Panc1 (cell line): ENCODE results near the gene SLCO3A1.

Source experiments
- POLR2AphosphoS5 ChIP-seq: IDR thresholded peaks from 2 replicates; pipeline ENCODE4 v1.6.1; 2012; ENCODE audit warnings: mild to moderate bottlenecking, low read depth, low read length, moderate library complexity
- TF ChIP-seq, protein P1 (sequence below): fragments of 450-650 bp; IDR thresholded peaks from 2 replicates; pipeline ENCODE4 v1.5.1; 2017; ENCODE audit warnings: mild to moderate bottlenecking

DNA sequence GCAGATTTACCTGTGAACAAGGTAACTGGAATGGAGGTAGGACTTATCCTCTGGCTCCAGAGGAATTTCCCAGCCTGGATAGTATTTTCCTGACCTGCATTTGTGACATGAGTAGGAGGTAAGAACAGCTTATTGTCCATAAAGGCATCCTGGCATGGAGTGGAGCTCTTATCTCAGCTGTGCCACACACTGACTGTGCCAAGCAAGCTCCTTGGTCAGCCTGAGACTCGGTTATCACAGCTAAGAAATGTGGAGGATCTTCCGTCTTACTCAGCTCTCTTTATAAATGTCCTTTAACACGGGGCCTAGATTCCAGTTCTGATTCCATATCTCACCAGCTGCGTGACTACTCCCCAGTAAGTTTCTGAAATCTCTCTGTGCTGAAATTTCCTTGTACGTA is 38.9 kb downstream of the SLCO3A1 start:
- TF ChIP-seq, protein P1, sequence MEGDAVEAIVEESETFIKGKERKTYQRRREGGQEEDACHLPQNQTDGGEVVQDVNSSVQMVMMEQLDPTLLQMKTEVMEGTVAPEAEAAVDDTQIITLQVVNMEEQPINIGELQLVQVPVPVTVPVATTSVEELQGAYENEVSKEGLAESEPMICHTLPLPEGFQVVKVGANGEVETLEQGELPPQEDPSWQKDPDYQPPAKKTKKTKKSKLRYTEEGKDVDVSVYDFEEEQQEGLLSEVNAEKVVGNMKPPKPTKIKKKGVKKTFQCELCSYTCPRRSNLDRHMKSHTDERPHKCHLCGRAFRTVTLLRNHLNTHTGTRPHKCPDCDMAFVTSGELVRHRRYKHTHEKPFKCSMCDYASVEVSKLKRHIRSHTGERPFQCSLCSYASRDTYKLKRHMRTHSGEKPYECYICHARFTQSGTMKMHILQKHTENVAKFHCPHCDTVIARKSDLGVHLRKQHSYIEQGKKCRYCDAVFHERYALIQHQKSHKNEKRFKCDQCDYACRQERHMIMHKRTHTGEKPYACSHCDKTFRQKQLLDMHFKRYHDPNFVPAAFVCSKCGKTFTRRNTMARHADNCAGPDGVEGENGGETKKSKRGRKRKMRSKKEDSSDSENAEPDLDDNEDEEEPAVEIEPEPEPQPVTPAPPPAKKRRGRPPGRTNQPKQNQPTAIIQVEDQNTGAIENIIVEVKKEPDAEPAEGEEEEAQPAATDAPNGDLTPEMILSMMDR, result no peak
- no peak for TF ChIP-seq POLR2AphosphoS5
